ENCODE data around the gene LYSMD4. TPM values are rescaled to one million over a fixed set of nuclear protein-coding genes. Genes with fewer than 3 reads are reported as not detected.
"Not testable (repeated sequence)": the region's sequence is repeated elsewhere in the genome, so short reads cannot be mapped to it uniquely, and the experiment has no call there.

Gene LYSMD4
- total RNA-seq, 2 experiments from 2014 or later = 12.9 to 13.0 TPM

DNA sequence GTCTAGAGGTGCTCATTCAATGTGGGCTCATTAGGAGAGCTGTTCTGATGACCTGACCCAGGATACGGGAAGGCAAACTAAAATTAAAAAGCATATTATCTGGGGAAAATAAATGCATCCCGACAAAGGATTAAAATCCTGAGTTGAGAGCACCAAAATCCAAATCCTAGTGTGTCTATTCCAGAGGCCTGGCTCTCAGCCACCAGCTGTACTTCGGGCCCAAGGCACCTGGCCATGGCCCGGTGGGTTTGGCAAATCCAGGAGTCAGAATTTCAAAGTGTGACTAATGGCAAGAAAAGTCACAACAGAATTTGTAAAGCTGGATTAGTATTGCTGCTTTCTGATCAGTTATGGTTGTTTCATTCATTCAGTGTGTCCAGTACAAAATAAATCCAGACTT is 2.6 kb upstream of the LYSMD4 start:
- Mint-ChIP-seq H3K4me3 (no peak overlapping the region), H3K9me3 (no peaks in the 10 kb centered on the region), H3K27me3 (no peaks in the 10 kb centered on the region), H3K27ac (peak overlapping the region; percentile 75), H3K4me1 (ENCODE audit: low read depth) (peaks cover 18% of the 10 kb centered on the region), H3K36me3 (ENCODE audit: low read depth) (peaks cover 4% of the 10 kb centered on the region)
- POLR2A ChIA-PET = no interaction called here
- H3K4me3 ChIP-seq (ENCODE audit: low read length) = no peak overlapping the region
- no peaks in the 10 kb centered on the region for H3K27me3 ChIP-seq (ENCODE audit: control insufficient read depth in 1 of 2, insufficient read depth in 2 of 2, low read length in 2 of 2)
- DNase-seq (no peak), ATAC-seq (ENCODE audit: poor library complexity) (no peak)
- peaks cover 0 to 4% of the 10 kb centered on the region in 2 experiments for H3K9me3 ChIP-seq (ENCODE audit: control insufficient read depth in 1 of 2, insufficient read depth in 1 of 2, low read length in 2 of 2)
- no peaks in the 10 kb centered on the region for H3K36me3 ChIP-seq (ENCODE audit: insufficient read depth, low read length)
- H3K4me1 ChIP-seq (ENCODE audit: insufficient read depth, low read length) = peaks cover 16% of the 10 kb centered on the region
- no peak overlapping the region for H3K27ac ChIP-seq (ENCODE audit: low read depth in 1 of 2, low read length in 2 of 2)
- intact Hi-C loops (cut with DNase I, micrococcal nuclease) = loop anchor here in 1 of 2 experiments (2.0 to 5.0 kb wide), 3 partner anchors 17 to 867 kb away; partner anchors contain the start of genes ASB7 and LINS1
- CTCF ChIA-PET = interaction anchor here (2.2 kb wide), 1 partner anchor 32 kb away, joined by 9 read pairs; no protein-coding TSS in a partner anchor
- TF ChIP-seq, protein P1, sequence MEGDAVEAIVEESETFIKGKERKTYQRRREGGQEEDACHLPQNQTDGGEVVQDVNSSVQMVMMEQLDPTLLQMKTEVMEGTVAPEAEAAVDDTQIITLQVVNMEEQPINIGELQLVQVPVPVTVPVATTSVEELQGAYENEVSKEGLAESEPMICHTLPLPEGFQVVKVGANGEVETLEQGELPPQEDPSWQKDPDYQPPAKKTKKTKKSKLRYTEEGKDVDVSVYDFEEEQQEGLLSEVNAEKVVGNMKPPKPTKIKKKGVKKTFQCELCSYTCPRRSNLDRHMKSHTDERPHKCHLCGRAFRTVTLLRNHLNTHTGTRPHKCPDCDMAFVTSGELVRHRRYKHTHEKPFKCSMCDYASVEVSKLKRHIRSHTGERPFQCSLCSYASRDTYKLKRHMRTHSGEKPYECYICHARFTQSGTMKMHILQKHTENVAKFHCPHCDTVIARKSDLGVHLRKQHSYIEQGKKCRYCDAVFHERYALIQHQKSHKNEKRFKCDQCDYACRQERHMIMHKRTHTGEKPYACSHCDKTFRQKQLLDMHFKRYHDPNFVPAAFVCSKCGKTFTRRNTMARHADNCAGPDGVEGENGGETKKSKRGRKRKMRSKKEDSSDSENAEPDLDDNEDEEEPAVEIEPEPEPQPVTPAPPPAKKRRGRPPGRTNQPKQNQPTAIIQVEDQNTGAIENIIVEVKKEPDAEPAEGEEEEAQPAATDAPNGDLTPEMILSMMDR (IDR thresholded peaks at IDR 0.05) = no peak

DNA sequence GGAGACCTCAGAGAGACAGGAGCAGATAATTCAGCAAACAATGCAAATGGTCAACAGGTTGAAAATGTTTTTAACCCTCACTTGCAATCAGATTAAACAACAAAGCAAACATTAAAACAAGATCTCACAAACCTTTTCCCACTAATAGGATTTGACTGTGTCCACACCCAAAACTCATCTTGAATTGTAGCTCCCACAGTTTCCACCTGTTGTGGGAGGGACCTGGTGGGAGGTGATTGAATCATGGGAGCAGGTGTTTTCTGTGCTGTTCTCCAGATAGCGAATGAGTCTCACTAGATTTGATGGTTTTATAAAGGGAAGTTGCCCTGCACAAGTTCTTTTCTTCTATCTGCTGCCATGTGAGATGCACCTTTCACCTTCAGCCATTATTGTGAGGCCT is 1.3 kb upstream of the LYSMD4 start:
- CTCF ChIA-PET = interaction anchor here (1.4 to 5.8 kb wide), 3 partner anchors 21 to 31 kb away, joined by 4 to 29 read pairs (median 9); no protein-coding TSS in a partner anchor
- Histone ChIP-seq H3K27me3 (ENCODE audit: control insufficient read depth in 1 of 2, insufficient read depth in 2 of 2, low read length in 2 of 2) (no peaks in the 10 kb centered on the region), H3K4me3 (ENCODE audit: low read length) (no peak overlapping the region), H3K4me1 (ENCODE audit: insufficient read depth, low read length) (peaks cover 16% of the 10 kb centered on the region), H3K36me3 (ENCODE audit: insufficient read depth, low read length) (peaks cover 2% of the 10 kb centered on the region), H3K27ac (ENCODE audit: low read depth in 1 of 2, low read length in 2 of 2) (no peak overlapping the region), H3K9me3 (ENCODE audit: control insufficient read depth in 1 of 2, insufficient read depth in 1 of 2, low read length in 2 of 2) (peaks cover 0 to 4% of the 10 kb centered on the region in 2 experiments)
- Mint-ChIP-seq H3K4me3 (peak overlapping the region; percentile 51), H3K36me3 (ENCODE audit: low read depth) (peaks cover 14% of the 10 kb centered on the region), H3K27me3 (no peaks in the 10 kb centered on the region), H3K4me1 (ENCODE audit: low read depth) (peaks cover 28% of the 10 kb centered on the region), H3K9me3 (no peaks in the 10 kb centered on the region), H3K27ac (peak overlapping the region; percentile 75)
- TF ChIP-seq, protein P1 (IDR thresholded peaks at IDR 0.05) = no peak
- POLR2A ChIA-PET = interaction anchor here (2.2 kb wide), 1 partner anchor 168 kb away, joined by 17 read pairs; the partner anchor contains the start of gene MEF2A
- ATAC-seq (ENCODE audit: poor library complexity) = no peak
- intact Hi-C loops (cut with DNase I, micrococcal nuclease) = loop anchor here in 1 of 2 experiments (2.0 to 5.0 kb wide), 4 partner anchors 18 to 868 kb away; partner anchors contain the start of genes ASB7 and LINS1
- DNase-seq = no peak

DNA sequence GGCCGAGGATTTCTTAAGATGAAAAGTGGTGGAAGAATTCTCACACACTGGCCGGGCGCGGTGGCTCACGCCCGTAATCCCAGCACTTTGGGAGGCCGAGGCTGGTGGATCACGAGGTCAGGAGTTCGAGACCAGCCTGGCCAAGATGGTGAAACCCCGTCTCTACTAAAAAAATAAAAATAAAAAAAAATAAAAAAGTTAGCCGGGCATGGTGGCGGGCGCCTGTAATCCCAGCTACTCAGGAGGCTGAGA is 729 bp upstream of the LYSMD4 start:
- Mint-ChIP-seq H3K4me3 (peak overlapping the region; percentile 82), H3K36me3 (ENCODE audit: low read depth) (peaks cover 16% of the 10 kb centered on the region), H3K4me1 (ENCODE audit: low read depth) (peaks cover 28% of the 10 kb centered on the region), H3K27ac (peak overlapping the region; percentile 94)
- Histone ChIP-seq H3K27ac (ENCODE audit: low read depth in 1 of 2, low read length in 2 of 2) (peak overlapping the region; percentile 81 to 85), H3K4me1 (ENCODE audit: insufficient read depth, low read length) (peaks cover 16% of the 10 kb centered on the region), H3K4me3 (ENCODE audit: low read length) (peak overlapping the region; percentile 54)
- not testable (repeated sequence) for H3K9me3 Mint-ChIP-seq; H3K27me3 ChIP-seq (ENCODE audit: control insufficient read depth in 1 of 2, insufficient read depth in 2 of 2, low read length in 2 of 2); H3K9me3 ChIP-seq (ENCODE audit: control insufficient read depth in 1 of 2, insufficient read depth in 1 of 2, low read length in 2 of 2); H3K36me3 ChIP-seq (ENCODE audit: insufficient read depth, low read length); H3K27me3 Mint-ChIP-seq; DNase-seq; ATAC-seq (ENCODE audit: poor library complexity)
- intact Hi-C loops (cut with DNase I, micrococcal nuclease) = loop anchor here in 1 of 2 experiments (2.0 to 5.0 kb wide), 4 partner anchors 19 to 869 kb away; partner anchors contain the start of genes ASB7 and LINS1
- ChIA-PET POLR2A (interaction anchor here (0.9 to 2.9 kb wide), 10 partner anchors 15 to 1086 kb away, joined by 3 to 23 read pairs (median 8); partner anchors contain the start of genes IGF1R, LRRC28 and MEF2A), CTCF (interaction anchor here (1.4 to 5.8 kb wide), 2 partner anchors 22 to 30 kb away, joined by 4 to 29 read pairs; no protein-coding TSS in a partner anchor)

Data from CD4-positive, alpha-beta T cell (primary cell).